Measurements from ENCODE around the gene PGC.

DNA sequence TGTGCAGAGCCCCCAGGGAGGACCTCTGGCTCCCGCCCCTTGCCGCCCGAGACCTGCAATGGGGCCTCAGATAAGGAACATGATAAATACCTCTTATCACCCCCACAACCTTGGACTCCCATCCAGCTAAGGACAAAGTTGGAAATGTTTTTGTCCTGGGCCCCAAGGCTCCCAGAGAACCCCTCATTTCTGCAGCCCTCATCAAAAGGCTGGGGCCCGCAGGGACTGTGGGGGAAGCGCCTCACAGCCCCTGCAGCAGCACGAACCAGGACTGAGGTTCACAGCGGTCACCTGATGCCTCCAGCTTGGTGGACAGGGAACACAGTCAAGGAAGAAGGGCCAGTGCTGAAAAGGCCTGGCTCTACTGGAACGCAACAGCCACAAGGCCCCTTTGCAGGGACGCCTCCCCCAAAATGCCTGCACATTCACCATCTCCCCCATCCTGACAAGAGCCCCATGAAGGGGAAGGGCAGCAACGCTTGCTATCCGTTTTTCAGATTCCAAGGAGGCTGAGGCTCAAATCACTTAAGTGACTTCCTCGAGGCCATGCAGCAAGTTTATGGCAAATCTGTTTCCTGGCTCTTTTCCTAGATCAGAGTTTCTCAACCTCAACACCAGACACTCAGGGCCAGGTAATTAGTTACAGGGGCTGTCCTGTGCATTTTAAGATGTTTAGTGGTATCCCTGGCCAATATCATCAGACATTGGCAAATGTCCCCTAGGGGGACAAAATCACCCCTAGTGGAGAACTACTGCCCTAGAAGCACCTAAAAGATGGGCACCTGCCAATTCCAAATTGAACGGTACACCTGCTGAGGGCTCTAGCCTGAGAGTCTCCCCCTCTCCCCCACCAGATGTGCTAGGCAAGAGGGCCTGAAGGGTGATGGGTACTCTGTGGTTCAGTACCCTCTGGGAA is 22.4 kb downstream of the PGC start:
- TF ChIP-seq, protein P1, sequence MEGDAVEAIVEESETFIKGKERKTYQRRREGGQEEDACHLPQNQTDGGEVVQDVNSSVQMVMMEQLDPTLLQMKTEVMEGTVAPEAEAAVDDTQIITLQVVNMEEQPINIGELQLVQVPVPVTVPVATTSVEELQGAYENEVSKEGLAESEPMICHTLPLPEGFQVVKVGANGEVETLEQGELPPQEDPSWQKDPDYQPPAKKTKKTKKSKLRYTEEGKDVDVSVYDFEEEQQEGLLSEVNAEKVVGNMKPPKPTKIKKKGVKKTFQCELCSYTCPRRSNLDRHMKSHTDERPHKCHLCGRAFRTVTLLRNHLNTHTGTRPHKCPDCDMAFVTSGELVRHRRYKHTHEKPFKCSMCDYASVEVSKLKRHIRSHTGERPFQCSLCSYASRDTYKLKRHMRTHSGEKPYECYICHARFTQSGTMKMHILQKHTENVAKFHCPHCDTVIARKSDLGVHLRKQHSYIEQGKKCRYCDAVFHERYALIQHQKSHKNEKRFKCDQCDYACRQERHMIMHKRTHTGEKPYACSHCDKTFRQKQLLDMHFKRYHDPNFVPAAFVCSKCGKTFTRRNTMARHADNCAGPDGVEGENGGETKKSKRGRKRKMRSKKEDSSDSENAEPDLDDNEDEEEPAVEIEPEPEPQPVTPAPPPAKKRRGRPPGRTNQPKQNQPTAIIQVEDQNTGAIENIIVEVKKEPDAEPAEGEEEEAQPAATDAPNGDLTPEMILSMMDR (conservative IDR thresholded peaks at IDR 0.05): no peak
- TF ChIP-seq ZFX (IDR thresholded peaks at IDR 0.05): no peak
